Naive B cell (primary cell): ENCODE results near the gene FAXC. TPM values are rescaled to one million over a fixed set of nuclear protein-coding genes. Genes with fewer than 3 reads are reported as not detected.
A peak's percentile ranks its signal among the peaks of the same experiment; 100 is the strongest.
"Not testable (repeated sequence)": the region's sequence is repeated elsewhere in the genome, so short reads cannot be mapped to it uniquely, and the experiment has no call there.

Source experiments
- ATAC-seq, 2 donors: fragments of 150-1000 bp; cut with Tn5 transposase; 2 replicates each; pipeline ENCODE4 v1.10.0; 2021; ENCODE audit warnings: low read depth in 2 of 2, mild to moderate bottlenecking in 2 of 2, moderate library complexity in 2 of 2
- DNase-seq: peaks from one replicate; pipeline ENCODE4 v3.0.0; 2022
- H3K27ac Mint-ChIP-seq, 6 donors: one replicate each; pipeline ENCODE4 v1.8.0; 2020 to 2022; ENCODE audit warnings: mild to moderate bottlenecking in 6 of 6, mixed read lengths in 6 of 6, moderate library complexity in 5 of 6, inconsistent platforms in 2 of 6
- H3K27me3 Mint-ChIP-seq, 3 donors: one replicate each; pipeline ENCODE4 v1.8.0; 2021 to 2022; ENCODE audit warnings: mixed read lengths in 3 of 3, mild to moderate bottlenecking in 1 of 3
- H3K36me3 Mint-ChIP-seq, 2 donors: one replicate each; pipeline ENCODE4 v1.8.0; 2020 to 2022; ENCODE audit warnings: mixed read lengths in 2 of 2, inconsistent platforms in 1 of 2, mild to moderate bottlenecking in 1 of 2
- H3K4me1 Mint-ChIP-seq, 3 donors: one replicate each; pipeline ENCODE4 v1.8.0; 2020 to 2022; ENCODE audit warnings: mixed read lengths in 3 of 3, inconsistent platforms in 1 of 3, mild to moderate bottlenecking in 1 of 3, moderate library complexity in 1 of 3
- H3K4me3 Mint-ChIP-seq, 8 donors: one replicate each; pipeline ENCODE4 v1.8.0; 2020 to 2022; ENCODE audit warnings: mild to moderate bottlenecking in 8 of 8, mixed read lengths in 8 of 8, moderate library complexity in 8 of 8, inconsistent platforms in 2 of 8
- H3K9me3 Mint-ChIP-seq, 7 donors: one replicate each; pipeline ENCODE4 v1.8.0; 2020 to 2022; ENCODE audit warnings: mixed read lengths in 7 of 7, mild to moderate bottlenecking in 5 of 7, inconsistent platforms in 2 of 7, moderate library complexity in 1 of 7
- polyA plus RNA-seq, 6 donors: library from polyadenylated mRNA; unstranded; fragments of 300-500 nt; fragmentation: Illumina TruSeq; gene quantifications; one replicate each; pipeline ENCODE4 v1.2.3, GENCODE V29; 2021; ENCODE audit warnings: low read depth in 6 of 6

FAXC gene
- polyA plus RNA-seq, 6 donors from 2014 or later, result not detected

- H3K36me3 Mint-ChIP-seq, result no peaks in the 10 kb centered on the region
- no peak overlapping the region for H3K4me3 Mint-ChIP-seq
- H3K27me3 Mint-ChIP-seq, result peaks cover 30 to 45% (median 31%) of the 10 kb centered on the region in 3 donors
- no peak overlapping the region for H3K27ac Mint-ChIP-seq
- DNase-seq (no peak), ATAC-seq (no peak)
- H3K4me1 Mint-ChIP-seq, result no peaks in the 10 kb centered on the region
- H3K9me3 Mint-ChIP-seq, result peaks cover 0 to 2% (median 0%) of the 10 kb centered on the region in 7 donors
These were observed 54.2 kb downstream of the FAXC start for GRCh38 chr6:99295276-99295675.

GRCh38 chr6:99294786-99295185, 54.7 kb downstream of the FAXC start:
- no peak overlapping the region for H3K27ac Mint-ChIP-seq
- H3K9me3 Mint-ChIP-seq, result peaks cover 0 to 2% (median 0%) of the 10 kb centered on the region in 7 donors
- no peak overlapping the region for H3K4me3 Mint-ChIP-seq
- no peaks in the 10 kb centered on the region for H3K36me3 Mint-ChIP-seq
- no peaks in the 10 kb centered on the region for H3K4me1 Mint-ChIP-seq
- no peak for ATAC-seq
- H3K27me3 Mint-ChIP-seq, result peaks cover 25 to 40% (median 26%) of the 10 kb centered on the region in 3 donors
- DNase-seq, result no peak

- no peak overlapping the region for H3K4me3 Mint-ChIP-seq
- peaks cover 18 to 25% (median 20%) of the 10 kb centered on the region in 3 donors for H3K27me3 Mint-ChIP-seq
- DNase-seq (no peak), ATAC-seq (no peak)
- peaks cover 0 to 4% (median 0%) of the 10 kb centered on the region in 7 donors for H3K9me3 Mint-ChIP-seq
- no peak overlapping the region for H3K27ac Mint-ChIP-seq
- H3K4me1 Mint-ChIP-seq, result no peaks in the 10 kb centered on the region
- H3K36me3 Mint-ChIP-seq, result no peaks in the 10 kb centered on the region
These were observed 59.8 kb downstream of the FAXC start for GRCh38 chr6:99289701-99290100.

GRCh38 chr6:99288668-99289067, 60.8 kb downstream of the FAXC start:
- H3K27me3 Mint-ChIP-seq, result peaks cover 12 to 20% (median 18%) of the 10 kb centered on the region in 3 donors
- no peak for ATAC-seq
- no peaks in the 10 kb centered on the region for H3K36me3 Mint-ChIP-seq
- no peak overlapping the region for H3K4me3 Mint-ChIP-seq
- DNase-seq, result no peak
- H3K4me1 Mint-ChIP-seq, result no peaks in the 10 kb centered on the region
- H3K9me3 Mint-ChIP-seq, result peaks cover 0 to 4% (median 0%) of the 10 kb centered on the region in 7 donors
- H3K27ac Mint-ChIP-seq, result no peak overlapping the region

- DNase-seq, result no peak
- no peaks in the 10 kb centered on the region for H3K36me3 Mint-ChIP-seq
- no peak overlapping the region for H3K27ac Mint-ChIP-seq
- peaks cover 9 to 14% (median 10%) of the 10 kb centered on the region in 3 donors for H3K27me3 Mint-ChIP-seq
- peaks cover 0 to 4% (median 0%) of the 10 kb centered on the region in 7 donors for H3K9me3 Mint-ChIP-seq
- no peak overlapping the region for H3K4me3 Mint-ChIP-seq
- no peaks in the 10 kb centered on the region for H3K4me1 Mint-ChIP-seq
- no peak for ATAC-seq
These were observed 62.0 kb downstream of the FAXC start for GRCh38 chr6:99287523-99287922.

- Mint-ChIP-seq H3K4me3 (no peak overlapping the region), H3K27me3 (peaks cover 5 to 10% (median 9%) of the 10 kb centered on the region in 3 donors), H3K4me1 (no peaks in the 10 kb centered on the region), H3K36me3 (no peaks in the 10 kb centered on the region), H3K27ac (no peak overlapping the region), H3K9me3 (peaks cover 0 to 4% (median 0%) of the 10 kb centered on the region in 7 donors)
- ATAC-seq, result no peak
- DNase-seq, result no peak
These were observed 63.6 kb downstream of the FAXC start for GRCh38 chr6:99285881-99286280.

- ATAC-seq (no peak), DNase-seq (no peak)
- H3K36me3 Mint-ChIP-seq, result no peaks in the 10 kb centered on the region
- H3K27me3 Mint-ChIP-seq, result peaks cover 0 to 11% (median 7%) of the 10 kb centered on the region in 3 donors
- H3K27ac Mint-ChIP-seq, result no peak overlapping the region
- H3K4me3 Mint-ChIP-seq, result no peak overlapping the region
- no peaks in the 10 kb centered on the region for H3K4me1 Mint-ChIP-seq
- no peaks in the 10 kb centered on the region for H3K9me3 Mint-ChIP-seq
These were observed 66.9 kb downstream of the FAXC start for GRCh38 chr6:99282479-99283062.

- H3K36me3 Mint-ChIP-seq, result no peaks in the 10 kb centered on the region
- no peak overlapping the region for H3K27ac Mint-ChIP-seq
- DNase-seq (no peak), ATAC-seq (no peak)
- no peak overlapping the region for H3K4me3 Mint-ChIP-seq
- no peaks in the 10 kb centered on the region for H3K4me1 Mint-ChIP-seq
- no peaks in the 10 kb centered on the region for H3K9me3 Mint-ChIP-seq
- H3K27me3 Mint-ChIP-seq, result peaks cover 11 to 25% (median 12%) of the 10 kb centered on the region in 3 donors
These were observed 72.7 kb downstream of the FAXC start for GRCh38 chr6:99276747-99277146.

- no peaks in the 10 kb centered on the region for H3K4me1 Mint-ChIP-seq
- ATAC-seq, result no peak
- no peaks in the 10 kb centered on the region for H3K36me3 Mint-ChIP-seq
- peaks cover 0 to 5% (median 4%) of the 10 kb centered on the region in 7 donors for H3K9me3 Mint-ChIP-seq
- H3K27ac Mint-ChIP-seq, result no peak overlapping the region
- H3K27me3 Mint-ChIP-seq, result peaks cover 0 to 18% (median 9%) of the 10 kb centered on the region in 3 donors
- H3K4me3 Mint-ChIP-seq, result no peak overlapping the region
- no peak for DNase-seq
These were observed 78.6 kb downstream of the FAXC start for GRCh38 chr6:99270826-99271225.

GRCh38 chr6:99270030-99270429, 79.4 kb downstream of the FAXC start:
- no peaks in the 10 kb centered on the region for H3K4me1 Mint-ChIP-seq
- no peak for ATAC-seq
- H3K36me3 Mint-ChIP-seq, result no peaks in the 10 kb centered on the region
- peaks cover 0 to 18% (median 9%) of the 10 kb centered on the region in 3 donors for H3K27me3 Mint-ChIP-seq
- DNase-seq, result no peak
- peak overlapping the region in 1 of 8 donors; percentile 35 for H3K4me3 Mint-ChIP-seq
- peak overlapping the region in 1 of 6 donors; percentile 54 for H3K27ac Mint-ChIP-seq
- H3K9me3 Mint-ChIP-seq, result peaks cover 0 to 5% (median 4%) of the 10 kb centered on the region in 7 donors

- ATAC-seq, result no peak
- Mint-ChIP-seq H3K27me3 (peaks cover 0 to 18% (median 6%) of the 10 kb centered on the region in 3 donors), H3K4me3 (no peak overlapping the region), H3K27ac (no peak overlapping the region), H3K9me3 (peaks cover 0 to 5% (median 4%) of the 10 kb centered on the region in 7 donors), H3K36me3 (no peaks in the 10 kb centered on the region), H3K4me1 (no peaks in the 10 kb centered on the region)
- DNase-seq, result no peak
These were observed 80.3 kb downstream of the FAXC start for GRCh38 chr6:99269207-99269606.

GRCh38 chr6:99266996-99267395, 82.5 kb downstream of the FAXC start:
- not testable (repeated sequence) for H3K9me3 Mint-ChIP-seq, H3K4me3 Mint-ChIP-seq, DNase-seq, H3K4me1 Mint-ChIP-seq, ATAC-seq, H3K36me3 Mint-ChIP-seq, H3K27ac Mint-ChIP-seq
- H3K27me3 Mint-ChIP-seq, result peaks cover 0 to 11% (median 5%) of the 10 kb centered on the region in 3 donors

- H3K36me3 Mint-ChIP-seq, H3K27me3 Mint-ChIP-seq, DNase-seq, H3K27ac Mint-ChIP-seq, ATAC-seq, H3K4me3 Mint-ChIP-seq, H3K4me1 Mint-ChIP-seq: not testable (repeated sequence)
- H3K9me3 Mint-ChIP-seq, result peaks cover 0 to 11% (median 5%) of the 10 kb centered on the region in 7 donors
These were observed 84.0 kb downstream of the FAXC start for GRCh38 chr6:99265447-99265846.

GRCh38 chr6:99254616-99255550, 94.6 kb downstream of the FAXC start:
- Mint-ChIP-seq H3K27me3 (peaks cover under 1 to 8% (median 5%) of the 10 kb centered on the region in 3 donors), H3K9me3 (peaks cover 0 to 4% (median 3%) of the 10 kb centered on the region in 7 donors), H3K4me1 (no peaks in the 10 kb centered on the region), H3K27ac (no peak overlapping the region), H3K36me3 (no peaks in the 10 kb centered on the region), H3K4me3 (no peak overlapping the region)
- ATAC-seq, result no peak
- no peak for DNase-seq
